Endometrial microvascular endothelial cells (primary cell): ENCODE measurements around the gene DGKG. TPM values are rescaled to one million over a fixed set of nuclear protein-coding genes. Genes with fewer than 3 reads are reported as not detected.

Experiments used
- in situ Hi-C: cut with HindIII; loops from 2 replicates; pipeline ENCODE4 v1.10.0; 2017; ENCODE audit warnings: low sequenced_read_pairs, low pct_unique_long_range_greater_than_20kb; ENCODE audit errors: inconsistent ontology term
- total RNA-seq: library from RNA; depleted of rRNA; stranded (reverse); fragments of >200 nt; gene quantifications from one replicate; pipeline ENCODE4 v1.2.3, GENCODE V29; 2015; ENCODE audit errors: inconsistent ontology term

Gene DGKG
- total RNA-seq, 1 donor from 2014 or later = 1.7 TPM

DNA sequence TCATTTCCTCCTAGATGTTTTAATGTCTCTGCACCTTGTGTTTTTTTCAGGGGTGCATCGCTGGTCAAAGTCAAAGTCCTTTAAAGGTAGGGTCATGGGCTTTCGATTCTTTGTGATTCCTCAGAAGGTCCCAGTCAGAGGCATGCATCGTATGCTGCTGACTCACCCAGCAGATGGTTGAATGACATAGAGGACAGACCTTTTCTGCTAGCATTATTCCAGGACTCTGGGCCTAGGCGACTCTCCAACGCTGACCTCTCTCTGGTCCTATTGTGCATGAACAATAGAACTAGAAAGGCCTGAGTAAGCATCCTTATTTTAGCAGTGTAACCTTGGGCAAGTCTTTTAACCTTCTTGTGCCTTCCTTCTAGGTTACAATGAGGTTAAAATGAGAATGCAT, 75.9 kb downstream of the DGKG start:
- in situ Hi-C loops = no loop called here

DNA sequence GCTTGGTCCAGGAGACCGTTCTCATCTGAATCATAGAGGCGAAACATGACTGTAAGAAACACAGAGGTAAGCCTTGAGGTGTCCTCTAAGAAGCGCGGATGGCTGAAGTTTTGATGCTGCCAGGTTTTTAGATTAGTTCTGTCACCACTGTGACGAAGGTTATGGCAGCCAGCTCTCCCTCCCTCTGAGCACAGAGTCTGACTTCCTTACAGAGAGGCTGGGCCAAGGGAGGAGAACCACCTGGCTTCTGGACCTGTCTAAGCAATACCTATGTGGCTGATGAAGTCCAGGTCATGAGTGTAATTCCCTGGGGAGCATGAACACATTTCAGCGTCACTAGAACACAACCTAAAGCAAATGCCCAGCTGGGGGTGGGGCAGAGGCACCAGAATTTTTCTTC, 77.4 kb downstream of the DGKG start:
- in situ Hi-C loops = no loop called here

DNA sequence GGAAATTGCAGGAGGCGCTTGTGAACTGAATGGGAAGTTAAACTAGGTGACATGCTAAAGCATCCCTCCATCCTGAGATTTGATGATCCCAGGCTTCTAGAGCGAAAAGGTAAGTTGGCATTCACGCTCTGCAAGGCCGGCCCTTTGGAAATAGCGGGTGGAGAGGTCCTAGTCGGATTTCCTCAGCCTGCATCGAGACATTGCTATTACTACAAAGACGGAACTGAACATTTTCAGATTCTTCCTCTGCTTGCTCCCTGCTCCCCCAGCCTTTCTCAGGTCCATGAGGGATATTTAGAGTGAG, 77.7 kb downstream of the DGKG start:
- in situ Hi-C loops = no loop called here

DNA sequence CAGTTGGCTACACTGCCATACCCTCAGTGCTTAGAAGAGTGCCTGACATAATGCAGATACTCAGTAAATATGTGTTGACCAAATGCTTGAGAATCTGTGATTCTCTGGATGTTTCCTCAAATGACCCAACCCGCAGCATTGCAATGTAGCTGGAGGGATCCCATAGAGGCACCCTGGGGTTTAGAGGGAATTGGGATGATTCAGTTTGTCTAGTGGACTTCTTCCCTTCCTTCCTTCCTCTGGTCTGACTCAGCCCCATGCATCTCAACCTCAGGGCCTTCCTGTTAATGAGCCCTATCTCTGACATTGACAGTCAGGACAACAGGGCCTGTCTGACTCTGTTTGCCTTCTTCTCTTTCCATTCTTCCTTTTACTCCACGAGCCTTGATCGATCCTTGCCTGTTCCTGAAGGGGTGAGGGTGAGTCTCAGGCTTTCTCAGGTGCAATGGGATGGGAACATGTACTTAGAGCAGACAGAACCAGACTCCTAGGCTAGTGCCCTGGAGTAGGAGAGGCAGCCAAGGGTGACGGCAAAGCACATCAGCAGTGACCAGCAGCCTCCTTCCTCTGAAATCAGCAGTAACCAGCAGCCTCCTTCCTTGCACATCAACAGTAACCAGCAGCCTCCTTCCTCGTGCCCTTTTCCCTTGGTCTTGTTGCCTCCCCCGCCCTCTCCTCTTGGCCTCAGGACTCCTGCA, 78.2 kb downstream of the DGKG start:
- in situ Hi-C loops = no loop called here

DNA sequence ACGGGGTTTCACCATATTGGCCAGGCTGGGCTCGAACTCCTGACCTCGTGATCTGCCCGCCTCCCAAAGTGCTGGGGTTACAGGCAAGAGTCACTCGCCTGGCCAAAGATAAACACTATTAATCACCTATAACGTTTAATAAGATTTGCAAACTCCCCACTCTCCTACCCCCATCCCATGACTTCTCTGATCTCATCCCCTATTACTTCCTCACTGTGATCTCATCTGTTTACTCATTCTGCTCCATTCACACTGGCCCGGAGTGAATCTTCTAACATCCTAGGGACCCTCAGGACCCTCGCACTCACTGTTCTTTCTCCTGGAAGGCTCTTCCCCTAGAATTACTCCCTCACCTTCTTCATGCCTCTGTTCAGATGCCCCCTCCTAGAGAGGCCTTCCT, 78.9 kb downstream of the DGKG start:
- in situ Hi-C loops = no loop called here

DNA sequence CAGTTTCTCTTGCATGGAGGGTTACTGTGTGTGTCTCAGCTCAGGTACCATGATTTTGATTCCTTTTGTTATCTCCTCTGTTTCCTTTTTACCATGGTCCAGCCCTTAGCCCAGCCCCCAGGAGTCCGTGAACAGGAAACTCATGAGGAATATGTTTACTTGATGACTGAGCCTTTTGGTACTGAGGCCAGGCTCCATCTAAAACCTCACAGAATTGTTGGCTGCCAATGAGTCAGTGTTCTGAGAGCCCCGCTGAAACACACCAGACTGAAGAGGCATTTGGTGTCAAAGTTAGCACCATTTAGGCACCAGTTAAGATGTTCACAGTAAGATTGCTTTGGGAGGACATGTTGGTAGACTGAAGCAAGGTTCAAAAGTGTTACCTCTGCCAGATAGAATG, 80.9 kb downstream of the DGKG start:
- in situ Hi-C loops = no loop called here

DNA sequence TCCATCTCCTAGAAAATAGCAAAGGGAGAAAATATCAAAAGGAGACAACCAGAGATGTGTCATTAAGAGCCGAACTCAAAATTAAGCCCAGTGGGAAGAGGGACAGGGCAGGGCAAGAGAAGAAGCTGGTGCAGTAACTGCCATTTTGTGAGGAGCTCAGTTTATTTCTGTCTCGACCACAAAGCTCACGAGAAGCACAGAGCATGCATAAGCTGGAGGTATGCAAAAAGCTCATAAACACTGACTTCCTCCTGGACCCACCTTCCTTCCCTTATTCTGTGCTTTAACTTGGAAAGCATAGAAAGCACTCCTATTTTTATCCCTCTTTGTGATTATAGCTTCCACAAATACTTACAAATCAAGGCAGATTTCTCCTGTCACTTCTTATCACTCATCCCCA, 81.3 kb downstream of the DGKG start:
- in situ Hi-C loops = no loop called here

DNA sequence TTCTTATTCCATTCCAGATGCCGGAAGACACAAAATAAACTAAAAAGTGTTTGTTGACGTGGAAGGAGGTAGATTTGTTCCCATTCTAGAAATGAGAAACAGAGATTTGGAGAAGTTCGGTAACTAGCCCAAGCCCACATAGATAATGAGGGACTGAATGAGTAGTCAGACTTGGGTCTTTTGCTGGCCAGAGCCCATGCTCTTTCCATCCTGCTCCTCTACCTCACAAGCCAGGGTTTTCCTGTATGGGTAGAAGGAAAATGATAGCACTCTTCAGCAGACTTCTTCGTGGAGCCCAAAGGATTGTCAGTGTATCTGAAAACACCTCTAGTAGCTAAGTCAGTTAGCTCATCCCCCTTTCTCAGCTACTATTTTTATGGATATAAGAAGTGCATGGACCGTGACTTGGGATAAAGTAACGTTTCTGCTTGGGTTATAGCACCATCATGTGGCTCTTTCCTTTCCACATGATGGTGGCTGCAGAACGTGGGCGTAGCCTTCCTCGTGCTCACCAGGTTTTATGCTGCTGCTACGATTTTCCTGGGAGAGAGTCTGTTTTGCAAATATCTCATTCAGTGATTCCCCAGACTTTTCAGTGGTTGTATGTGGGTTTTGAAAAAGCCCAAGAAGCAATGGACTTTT, 84.6 kb downstream of the DGKG start:
- in situ Hi-C loops = no loop called here

DNA sequence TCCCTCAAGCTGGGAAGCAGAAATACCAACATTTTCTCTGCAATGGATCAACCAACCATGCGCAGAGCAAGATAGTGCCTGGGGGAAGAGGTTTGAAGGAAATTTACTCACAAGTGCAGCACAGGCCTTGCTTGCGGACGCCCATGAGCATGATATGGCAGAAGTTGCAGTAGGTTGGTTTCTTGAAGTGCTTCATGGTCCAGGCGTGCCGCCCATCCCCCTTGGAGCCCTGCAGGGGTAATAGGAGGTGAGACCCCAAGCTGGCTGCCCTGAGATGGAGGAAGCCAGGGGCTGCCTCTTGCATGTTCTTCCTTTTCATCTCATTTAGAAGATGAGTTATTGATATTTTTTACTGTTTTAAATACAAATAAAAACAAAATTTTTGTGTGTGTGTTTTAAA, 86.6 kb downstream of the DGKG start:
- in situ Hi-C loops = no loop called here

DNA sequence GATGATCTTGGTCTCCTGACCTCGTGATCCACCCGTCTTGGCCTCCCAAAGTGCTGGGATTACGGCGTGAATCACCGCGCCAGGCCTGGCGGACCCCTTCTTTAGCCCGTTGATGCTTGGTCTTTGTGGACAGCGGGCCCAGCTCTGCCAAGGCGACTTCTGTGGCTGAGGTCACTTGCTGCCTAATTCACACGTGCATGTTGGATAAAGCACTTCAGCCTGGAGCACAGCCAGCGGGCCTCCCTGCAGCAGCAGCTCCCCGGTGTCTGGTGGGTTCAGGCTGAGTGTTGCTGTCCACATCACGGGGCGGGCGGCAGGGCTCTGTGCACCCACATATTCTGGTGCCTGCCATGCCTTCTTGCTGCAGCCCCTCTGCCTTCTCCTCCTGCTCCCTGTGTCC, 88.4 kb downstream of the DGKG start:
- in situ Hi-C loops = no loop called here

DNA sequence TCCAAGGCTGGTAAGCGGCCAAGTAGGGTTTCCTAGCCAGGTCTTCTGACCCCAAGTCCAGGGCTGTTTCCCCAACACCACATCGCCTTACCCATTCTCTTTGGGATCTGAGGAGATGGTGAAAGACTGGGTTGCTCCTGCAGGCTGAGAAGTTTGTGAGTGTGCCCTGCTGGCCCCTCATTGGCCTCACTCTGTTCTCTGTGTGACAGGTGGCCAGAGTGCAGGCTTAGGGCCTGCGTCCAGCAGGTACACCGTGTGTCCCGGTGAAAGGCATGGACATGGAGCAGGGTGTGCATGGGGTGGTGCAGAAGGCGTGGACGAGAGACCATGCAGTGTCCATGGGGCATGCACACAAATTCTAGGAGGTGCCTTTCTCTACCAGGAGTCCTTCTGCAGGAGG, 91.3 kb downstream of the DGKG start:
- in situ Hi-C loops = no loop called here

DNA sequence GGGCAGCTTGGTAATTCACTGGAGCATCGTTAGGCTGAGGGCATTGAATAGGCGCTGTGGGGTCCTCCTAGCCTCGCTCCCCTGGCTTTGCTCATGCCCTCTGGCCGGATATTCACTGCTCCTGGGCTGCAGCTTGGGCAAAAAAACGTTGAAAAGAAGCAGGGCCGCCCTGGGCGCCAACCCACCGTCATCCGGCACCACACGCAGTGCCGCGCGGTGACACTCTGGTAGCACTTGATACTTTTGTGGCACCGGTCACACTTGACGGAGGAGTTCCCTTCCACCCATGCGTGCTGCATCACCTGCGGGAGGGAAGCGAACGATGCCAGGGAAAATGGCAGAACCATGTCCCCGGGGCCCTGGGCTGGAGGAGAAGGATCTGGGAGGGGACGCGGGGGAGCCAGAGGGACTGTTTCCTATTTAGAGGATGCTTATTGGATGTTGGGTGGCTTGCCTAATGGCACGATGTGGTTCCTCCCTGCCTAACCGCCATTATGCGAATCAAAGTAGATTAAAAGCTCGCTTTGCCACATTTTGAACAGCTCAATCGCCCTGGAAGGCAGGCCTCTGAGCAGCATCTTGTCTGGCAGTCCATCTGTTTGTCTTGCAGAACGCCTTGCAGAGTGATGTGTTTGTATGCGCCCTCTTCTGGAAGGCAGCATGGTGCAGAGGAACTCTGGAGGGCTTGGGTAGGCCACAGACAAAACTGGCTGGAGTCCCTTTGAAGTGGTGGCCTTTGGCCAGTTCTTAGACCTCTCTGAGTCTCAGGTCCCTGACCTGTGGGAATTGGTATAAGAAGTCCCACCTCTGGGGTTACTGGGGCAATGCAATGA, 93.2 kb downstream of the DGKG start:
- in situ Hi-C loops = no loop called here

DNA sequence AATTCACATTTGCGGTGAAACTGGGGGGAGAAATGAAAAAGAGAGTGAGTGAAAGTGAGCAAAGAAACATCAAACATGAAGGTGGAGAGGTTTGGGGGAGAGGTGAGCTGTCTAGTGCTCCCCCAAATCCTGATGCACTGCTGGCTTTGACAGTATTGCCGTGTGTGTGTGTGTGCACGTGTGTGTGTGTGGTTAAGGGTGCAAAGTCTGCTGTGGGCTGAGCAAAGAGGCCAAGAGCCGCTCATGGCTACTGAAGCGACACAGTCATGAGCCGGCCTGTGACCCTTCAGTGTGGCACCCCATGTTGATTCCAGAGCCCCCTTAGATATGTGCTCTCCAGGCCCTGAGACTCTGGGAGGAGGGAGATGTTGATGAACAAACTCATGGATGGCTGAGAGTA, 94.3 kb downstream of the DGKG start:
- in situ Hi-C loops = no loop called here

DNA sequence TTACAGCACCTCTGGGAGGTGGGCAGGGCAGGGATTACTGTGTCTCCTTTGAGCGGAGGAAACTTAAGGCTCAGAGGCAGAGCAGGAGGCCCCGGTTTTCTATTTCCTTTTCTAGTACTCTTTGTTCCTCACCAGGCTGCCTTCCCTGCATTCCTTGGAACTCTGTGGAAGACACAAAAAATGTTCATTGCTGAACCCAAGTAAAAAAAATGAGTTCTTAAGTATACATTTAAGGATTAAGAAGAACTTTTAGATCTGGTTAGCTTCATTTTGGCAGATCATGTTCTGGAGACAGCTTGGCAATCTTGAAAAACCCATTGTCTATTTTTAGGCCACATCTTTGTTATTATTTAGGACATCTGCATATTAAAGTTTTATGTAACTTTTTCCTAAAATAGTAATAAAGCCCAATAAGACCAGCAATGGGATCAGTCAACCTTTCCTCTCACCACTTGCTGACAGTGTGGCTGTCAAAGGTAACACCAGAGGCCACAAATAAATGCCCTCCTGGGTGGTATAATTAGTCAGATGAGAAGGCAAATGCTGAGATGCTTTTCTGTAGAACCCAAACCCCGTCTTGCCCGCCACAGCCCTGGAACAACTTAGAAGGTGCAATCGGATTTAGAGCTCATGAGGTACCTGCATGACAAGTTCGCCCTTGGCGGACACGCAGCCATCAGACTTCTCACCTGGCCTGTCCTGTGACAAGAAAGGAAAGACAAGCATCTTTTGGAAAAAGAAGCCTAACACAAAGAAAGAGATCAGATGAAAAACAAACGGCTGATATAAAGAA, 97.2 kb downstream of the DGKG start:
- in situ Hi-C loops = no loop called here

DNA sequence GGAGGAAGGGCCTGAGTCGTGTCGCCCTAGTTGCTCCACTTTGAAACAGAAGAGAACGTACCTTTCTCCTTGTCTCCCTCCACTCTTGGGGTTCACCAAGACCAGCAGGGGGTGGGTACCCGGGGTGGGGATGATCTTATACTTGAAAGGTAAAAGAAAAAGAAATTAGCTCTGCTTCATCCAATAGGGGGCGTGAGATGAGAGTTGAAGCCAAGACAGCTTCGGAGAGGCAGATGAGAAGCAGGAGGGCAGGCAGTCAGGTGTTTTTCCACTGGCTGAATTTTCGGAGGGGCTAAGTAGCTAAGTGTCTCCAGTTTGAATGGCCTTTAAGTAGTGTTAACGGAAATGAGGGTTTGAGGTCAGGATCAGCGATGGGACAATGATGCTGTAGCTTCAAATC, 100.4 kb downstream of the DGKG start:
- in situ Hi-C loops = no loop called here

DNA sequence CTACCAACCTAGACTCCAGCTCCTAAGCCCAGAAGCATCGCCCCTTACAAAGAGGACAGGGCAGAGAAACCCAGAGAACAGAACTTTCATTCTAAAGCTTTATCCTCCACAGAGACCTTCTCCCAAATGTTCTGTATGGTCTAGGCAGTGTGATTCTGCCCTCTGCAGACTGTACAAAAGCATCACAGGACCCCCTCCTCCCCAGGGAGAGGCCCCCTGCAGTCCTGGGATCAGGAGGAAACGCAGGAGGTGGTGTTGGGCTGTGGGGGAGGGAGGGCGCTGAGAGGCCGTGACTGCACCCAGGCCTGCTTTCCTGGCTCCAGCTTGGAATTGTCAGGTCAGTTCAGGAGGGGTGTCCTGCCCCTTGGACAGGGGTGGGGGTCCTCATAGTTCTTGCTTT, 101.3 kb downstream of the DGKG start:
- in situ Hi-C loops = no loop called here

DNA sequence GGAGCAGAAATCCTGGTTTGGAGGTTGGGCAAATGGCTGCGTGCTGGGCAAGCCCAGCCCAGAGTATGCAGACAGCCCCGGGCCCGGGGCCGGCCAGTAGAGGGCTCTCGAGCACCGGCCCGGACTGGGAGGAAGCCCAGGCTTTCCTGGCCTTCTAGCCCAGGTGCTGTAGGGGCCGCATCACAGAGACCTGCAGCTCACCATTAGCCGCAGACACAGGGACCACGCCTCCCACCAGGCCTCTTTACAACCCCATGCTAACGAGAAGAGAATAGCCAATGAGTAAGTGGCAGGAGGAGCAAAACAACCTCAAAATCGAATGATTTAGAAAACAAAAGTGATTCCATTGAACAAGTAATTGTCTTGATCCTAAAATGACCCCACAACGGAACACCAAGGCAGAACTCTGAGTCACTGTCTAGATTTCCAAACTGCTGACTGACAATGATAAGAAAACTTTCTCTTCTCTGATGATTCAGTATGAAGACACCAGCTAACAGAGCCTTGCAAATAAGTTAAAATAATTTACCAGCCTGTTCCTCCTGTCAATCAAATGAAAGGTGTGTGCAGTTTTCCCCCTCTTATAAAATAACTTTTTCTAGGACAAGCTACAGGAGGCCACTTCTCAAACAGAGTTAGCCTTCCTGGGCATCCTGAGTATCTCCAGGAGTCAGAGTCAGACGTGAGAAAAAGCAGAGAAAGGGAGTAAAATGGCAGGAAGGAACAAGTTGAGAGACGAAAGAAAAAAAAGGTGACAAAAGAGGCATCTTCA, 102.2 kb downstream of the DGKG start:
- in situ Hi-C loops = no loop called here

DNA sequence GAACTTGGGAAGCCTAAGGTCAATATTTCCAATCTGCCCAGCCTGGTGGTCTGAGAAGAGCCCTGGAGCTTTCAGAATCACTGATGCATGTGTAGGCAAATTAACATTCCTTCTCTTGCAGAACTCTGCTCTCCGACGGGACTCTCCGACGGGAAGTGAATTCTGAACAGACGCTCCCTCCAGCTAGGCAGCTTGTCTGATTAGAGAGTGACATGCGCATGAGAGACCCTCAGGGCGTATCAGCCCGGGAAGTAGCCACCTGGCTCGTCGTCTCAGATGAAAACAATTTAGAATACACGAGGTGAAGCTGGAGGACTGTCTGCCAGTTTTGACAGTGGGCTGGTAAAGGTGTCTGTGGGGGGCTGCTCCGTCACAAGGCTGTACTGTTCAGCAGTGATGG, 103.1 kb downstream of the DGKG start:
- in situ Hi-C loops = no loop called here

DNA sequence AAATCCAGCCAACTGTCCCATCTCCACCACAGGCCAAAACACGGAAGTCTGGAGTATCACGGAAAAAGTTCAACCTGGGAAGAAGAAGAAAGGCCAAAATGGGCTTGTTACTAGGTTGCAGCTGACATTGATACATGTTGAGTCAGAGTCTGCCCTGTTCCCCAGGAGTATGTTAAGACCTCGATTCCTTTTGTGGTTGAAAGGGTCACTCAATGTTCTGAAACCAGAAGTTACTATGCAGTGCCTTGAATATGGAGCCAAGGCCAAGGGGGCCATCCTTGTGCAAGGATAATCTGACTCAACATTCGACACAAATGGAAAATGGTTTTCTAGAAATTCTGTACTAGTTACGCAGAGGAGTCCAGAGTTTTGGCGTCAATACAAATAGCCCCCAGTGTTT, 104.2 kb downstream of the DGKG start:
- in situ Hi-C loops = no loop called here
